Measurements from ENCODE around the gene ZNF709.
"Not testable (repeated sequence)": the region's sequence is repeated elsewhere in the genome, so short reads cannot be mapped to it uniquely, and the experiment has no call there.

Gene ZNF709

DNA sequence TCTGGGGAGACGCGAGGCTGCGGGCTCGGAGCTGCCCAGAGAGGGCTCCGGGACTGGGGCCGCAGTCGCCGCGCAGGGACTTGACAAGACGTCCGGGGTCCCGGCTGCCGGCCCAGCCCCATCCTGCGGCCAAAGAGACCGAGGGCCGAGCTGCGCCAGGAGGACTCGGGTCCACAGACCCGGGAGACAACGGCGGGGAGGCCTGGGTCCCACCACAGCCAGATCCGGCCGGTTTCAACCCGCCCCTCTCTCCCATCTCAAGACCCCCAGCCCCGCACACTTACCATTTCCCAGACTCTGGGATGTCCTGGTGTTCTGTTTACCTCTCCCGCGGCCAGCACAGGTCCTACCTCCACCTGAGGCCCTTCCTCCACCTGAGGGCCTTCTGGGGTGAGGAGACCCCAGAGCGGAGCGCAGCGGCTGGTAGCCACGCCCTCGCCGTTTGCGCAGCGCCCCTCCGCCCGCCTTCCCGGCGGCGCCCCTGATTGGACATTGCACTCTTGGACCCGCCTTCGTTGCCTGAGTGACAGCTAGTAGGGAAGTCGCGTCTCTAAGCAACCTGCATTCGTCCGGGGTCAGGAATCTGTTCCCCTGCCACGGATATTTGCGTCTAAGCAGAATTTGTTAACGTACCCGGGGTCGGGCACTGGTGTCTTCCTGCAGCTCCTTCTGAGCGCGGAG, at the start of gene ZNF709:
TSS of gene ZNF709 (minus strand) at position 446 of the 681 bp plus-strand sequence. CDS start at position 287, 159 bp downstream.
- DNase-seq = peak; percentile 95

- no peak for DNase-seq
Observed at GRCh38 chr19:12527034-12527836, 42.6 kb upstream of the ZNF709 start.

DNA sequence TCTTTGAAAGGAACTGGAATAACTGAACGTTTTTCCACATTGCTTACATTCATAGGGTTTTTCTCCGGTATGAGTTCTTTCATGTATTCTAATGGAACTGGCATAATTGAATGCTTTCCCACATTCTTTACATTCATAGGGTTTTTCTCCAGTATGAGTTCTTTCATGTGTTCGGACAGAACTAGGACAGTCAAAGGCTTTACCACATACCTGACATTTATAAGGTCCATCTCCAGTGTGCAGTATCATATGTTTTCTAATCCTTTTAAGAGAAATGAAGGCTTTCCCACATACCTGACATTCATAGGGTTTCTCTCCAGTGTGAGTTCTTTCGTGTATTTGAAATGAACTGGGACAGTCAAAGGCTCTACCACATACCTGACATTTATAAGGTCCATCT, 41.9 kb upstream of the ZNF709 start:
- no peak for DNase-seq

DNA sequence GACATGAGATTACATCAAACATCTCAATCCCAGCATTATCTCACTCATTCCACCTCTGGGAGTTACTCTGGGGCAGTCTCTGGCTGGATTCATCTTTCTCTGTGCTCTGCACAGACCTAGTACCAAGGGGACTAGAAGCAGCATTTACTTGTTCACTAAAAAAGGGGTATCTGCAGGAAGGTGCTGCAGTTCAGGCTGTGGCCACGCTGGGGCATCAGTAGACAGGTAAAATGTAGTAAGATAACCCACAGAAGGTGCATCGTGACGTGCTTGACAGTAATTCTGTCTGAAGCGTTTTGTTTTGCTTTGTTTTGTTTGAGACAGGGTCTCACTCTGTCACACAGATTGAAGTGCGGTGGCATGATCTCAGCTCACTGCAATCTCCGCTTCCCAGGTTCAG, 37.4 kb upstream of the ZNF709 start:
- DNase-seq = no peak

- no peak for DNase-seq
Observed at GRCh38 chr19:12513531-12514061, 29.0 kb upstream of the ZNF709 start.

DNA sequence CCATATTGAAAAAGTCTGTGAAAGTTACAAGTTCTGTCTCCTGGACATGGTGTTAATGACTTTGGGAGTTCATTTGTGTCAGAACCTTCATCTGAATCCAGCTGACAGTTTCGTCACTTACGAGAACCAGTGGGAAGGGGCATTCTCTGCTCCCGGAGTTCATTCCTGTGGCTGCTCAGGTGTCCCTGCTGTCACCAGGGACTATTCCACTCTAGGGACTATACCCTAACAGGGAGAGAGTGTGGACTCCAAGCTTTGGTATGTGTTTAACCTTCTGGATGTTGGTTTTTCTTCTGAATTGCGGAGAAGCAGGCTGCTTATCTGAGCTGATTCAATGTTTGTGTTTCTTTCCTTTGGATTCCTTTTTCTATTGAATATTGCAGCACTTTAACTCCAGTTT, 12.4 kb upstream of the ZNF709 start:
- no peak for DNase-seq

DNA sequence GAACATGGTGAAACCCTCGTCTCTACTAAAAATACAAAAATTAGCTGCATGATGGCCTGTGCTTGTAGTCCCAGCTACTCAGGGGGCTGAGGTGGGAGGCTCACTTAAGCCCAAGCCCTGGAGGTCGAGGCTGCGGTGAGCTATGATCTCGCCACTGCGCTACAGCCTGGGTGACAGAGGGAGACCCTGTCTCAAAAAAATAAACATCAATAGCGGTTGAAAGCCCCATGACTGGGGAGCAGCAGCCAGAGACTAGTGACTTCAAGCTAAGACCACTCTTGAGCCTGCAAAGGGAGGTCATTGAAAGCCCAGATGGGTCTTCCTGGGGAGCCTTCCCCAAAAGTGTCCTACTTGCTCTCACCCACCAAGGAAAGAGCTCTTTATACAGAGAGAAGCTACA, 11.9 kb upstream of the ZNF709 start:
- DNase-seq = no peak

GRCh38 chr19:12495002-12495802, 10.6 kb upstream of the ZNF709 start:
- DNase-seq = peak; percentile 97

DNA sequence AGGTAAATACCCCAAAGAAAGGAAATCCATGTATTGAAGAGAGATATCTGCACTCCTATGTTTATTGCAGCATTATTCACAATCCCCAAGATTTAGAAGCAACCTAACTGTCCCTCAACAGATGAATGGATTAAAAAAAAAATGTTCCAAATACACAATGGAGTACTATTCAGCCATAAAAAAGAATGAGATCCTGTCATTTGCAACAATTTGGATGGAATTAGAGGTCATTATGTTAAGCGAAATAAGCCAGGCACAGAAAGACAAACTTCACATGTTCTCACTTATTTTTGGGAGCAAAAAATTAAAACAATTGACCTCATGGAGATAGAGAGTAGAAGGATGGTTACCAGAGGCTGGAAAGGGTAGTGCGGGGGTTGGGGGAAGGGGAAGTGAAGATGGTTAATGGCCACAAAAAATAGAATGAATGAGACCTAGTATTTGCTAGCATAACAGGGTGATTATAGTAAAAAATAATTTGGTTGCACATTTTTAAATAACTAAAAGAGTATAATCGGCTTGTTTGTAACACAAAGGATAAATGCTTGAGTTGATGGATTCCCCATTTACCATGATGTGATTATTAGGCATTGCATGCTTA, 9.7 kb upstream of the ZNF709 start:
- no peak for DNase-seq

DNA sequence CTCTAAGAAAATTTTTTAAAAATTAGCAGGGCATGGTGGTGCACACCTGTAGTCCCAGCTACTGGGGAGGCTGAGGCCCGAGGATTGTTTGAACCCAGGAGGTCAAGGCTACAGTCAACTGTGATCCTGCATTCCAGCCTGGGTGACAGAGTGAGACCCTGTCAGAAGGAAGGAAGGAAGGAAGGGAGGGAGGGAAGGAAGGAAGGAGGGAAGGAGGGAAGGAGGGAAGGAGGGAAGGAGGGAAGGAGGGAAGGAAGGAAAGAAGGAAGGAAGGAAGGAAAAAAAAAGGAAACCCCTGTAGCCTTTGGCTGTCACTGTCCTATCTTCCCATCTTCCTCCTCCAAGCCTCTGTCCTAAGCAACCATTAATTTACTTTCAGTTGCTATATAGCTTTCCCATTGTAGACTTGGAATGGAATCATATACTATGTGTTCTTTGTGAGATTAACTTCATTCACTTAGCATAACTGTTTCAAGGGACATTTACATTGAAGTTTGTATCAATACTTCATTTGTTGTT, 1.7 kb upstream of the ZNF709 start:
- DNase-seq = not testable (repeated sequence)

DNA sequence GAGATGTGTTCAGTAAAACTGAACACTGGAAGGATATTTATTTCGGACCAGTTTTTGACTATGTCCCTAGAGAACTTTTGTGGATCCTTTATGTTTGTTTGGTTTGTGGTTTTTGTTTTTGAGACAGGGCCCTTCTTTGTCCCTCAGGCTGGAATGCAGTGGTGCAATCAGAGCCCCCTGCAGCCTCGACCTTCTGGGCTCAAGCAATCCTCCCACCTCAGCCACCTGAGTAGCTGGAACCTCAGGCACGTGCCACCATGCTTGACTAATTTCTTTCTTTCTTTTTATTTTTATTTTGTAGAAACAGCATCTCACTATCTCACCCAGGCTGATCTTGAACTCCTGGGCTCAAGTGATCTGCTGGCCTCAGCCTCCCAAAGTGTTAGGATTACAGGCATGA, 955 bp upstream of the ZNF709 start:
- DNase-seq = no peak

DNA sequence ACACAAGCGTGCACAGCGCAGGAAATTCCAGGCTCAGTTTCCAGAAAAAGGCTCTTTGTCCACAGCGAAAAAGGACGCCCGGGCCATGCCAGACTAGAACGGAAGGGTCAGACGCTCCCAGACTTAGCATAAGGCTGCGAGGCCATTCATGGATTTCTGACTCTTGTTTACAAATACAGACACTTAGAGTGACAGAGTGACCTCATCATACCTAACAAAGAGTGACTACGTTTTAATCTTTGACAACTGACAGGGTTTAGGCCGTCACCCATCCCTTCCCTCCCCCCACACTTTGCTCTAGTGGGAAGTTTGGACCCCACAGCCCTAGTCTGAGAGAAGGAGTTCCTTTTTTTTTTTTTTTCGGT, 418 bp upstream of the ZNF709 start:
- no peak for DNase-seq

- DNase-seq = no peak
Observed at GRCh38 chr19:12484011-12484370, 625 bp downstream of the ZNF709 start.

DNA sequence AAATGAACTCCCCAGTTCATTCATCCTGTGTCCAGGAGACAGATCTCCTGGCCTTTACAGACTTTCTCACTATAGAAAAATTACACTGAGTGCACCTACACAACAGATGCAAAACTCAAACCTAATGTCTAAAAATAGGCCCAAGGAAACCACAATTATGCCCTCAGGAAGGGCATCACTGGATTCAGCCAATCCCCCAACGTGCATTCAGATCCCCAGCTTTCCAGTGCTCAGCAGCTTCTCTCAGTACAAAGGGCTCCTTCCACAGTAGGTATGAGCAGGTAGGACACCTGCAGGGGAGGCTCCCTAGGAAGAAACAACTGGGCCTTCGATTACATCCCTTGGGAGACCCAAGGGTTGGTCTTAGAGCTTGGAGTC, 2.1 kb downstream of the ZNF709 start:
- DNase-seq = no peak

GRCh38 chr19:12481781-12482508, 2.7 kb downstream of the ZNF709 start:
- no peak for DNase-seq

DNA sequence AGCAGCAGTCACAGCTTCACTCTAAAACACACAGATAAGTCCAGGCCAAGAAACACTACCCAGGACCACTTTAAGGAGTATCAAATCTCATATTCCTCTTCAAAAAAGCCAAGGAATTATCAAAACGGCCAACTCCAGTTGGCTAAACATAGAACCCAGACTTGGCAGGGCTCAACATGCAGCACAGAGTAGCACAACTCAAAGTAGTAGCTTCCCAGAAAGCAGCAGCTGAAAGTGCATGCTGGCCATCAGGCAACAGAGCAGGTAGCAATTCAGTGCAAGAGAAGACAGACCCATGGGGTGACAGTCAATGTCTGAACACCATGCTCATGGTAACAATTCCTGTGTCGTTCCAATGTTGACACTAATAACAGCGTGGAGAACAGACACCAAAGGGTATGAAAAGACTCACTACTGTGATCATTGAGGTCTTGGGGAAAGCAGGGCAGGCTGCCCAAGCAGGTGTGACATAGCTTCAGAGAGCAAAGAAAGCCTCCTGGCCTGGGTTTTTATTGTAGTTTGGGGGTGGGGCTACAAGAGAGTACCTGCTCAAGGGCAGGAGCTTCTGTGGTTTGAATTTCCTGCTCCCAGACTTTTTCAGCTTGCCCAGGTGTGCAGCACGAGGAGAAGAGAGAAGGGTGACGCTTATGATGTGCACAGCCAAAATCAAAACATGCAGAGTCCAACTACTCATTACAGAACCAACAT, 6.2 kb downstream of the ZNF709 start:
- DNase-seq = no peak

GRCh38 chr19:12467651-12468050, 17.0 kb downstream of the ZNF709 start:
- not testable (repeated sequence) for DNase-seq

DNA sequence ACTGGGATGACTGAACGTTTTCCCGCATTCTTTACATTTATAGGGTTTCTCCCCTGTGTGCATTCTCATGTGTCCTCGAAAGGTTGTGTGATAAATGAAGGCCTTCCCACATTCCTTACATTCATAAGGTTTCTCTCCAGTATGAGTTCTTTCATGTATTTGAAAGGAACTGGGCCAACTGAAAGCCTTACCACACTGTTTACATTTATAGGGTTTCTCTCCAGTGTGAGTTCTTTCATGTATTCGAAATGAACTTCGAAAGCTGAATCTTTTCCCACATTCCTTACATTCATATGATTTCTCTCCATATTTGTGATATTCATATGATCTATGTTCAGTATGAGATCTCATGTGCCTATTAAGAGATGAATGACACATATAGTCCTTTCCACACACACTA, 19.4 kb downstream of the ZNF709 start:
- no peak for DNase-seq

DNA sequence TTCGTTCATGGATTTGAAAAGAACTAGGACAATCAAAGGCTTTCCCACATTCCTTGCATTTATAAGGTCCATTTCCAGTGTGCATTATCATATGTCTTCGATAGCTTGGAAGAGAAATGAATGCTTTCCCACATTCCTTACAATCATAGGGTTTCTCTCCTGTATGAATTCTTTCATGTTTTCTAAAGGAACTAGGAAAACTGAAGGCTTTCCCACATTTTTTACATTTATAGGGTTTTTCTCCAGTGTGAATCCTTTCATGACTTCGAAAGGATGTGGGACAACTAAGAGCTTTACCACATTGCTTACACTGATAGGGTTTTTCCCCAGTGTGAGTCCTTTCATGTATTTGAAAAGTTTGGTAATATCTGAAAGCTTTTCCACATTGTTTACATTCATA, 19.8 kb downstream of the ZNF709 start:
- DNase-seq = no peak

GRCh38 chr19:12464139-12464538, 20.5 kb downstream of the ZNF709 start:
- DNase-seq = not testable (repeated sequence)

DNA sequence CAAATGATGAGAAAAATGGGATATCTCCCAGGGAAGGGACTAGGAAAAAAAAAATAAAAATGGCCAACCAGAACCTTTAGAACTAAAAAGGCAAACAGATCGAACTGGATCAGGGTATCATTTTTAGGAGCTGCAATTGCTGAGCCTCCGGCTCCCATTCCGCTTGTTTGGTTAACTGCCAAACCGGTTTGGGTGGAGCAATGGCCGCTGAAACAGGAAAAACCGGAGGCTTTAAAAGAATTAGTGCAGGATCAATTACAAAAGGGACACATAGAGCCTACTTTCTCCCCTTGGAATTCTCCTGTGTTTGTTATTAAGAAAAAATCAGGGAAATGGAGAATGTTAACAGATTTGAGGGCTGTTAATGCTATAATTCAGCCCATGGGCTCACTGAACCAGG, 31.1 kb downstream of the ZNF709 start:
- no peak for DNase-seq

DNA sequence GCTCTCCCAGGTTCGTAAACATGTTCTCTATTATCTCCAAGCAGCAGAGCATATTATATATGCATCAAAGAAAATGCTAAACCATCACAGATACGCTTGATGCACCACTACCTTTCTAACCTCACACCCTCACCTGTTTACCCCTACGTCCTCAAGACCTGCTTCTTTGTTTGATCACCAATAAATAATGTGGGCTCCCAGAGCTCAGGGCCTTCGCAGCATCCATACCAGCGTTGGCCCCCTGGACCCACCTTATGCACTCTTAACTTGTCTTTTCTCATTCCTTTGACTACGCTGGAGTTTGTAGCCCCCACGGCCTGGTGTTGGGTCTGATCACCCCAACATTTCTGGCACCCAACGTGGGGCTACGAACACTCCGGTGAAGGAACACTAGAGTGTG, 33.8 kb downstream of the ZNF709 start:
- no peak for DNase-seq

Data from islet precursor cell (in vitro differentiated cells).